Measurements from ENCODE around the gene B9D1. TPM values are rescaled to one million over a fixed set of nuclear protein-coding genes. Genes with fewer than 3 reads are reported as not detected.

B9D1 gene
- total RNA-seq, 2 donors from 2014 or later = 37.7 to 42.8 TPM

DNA sequence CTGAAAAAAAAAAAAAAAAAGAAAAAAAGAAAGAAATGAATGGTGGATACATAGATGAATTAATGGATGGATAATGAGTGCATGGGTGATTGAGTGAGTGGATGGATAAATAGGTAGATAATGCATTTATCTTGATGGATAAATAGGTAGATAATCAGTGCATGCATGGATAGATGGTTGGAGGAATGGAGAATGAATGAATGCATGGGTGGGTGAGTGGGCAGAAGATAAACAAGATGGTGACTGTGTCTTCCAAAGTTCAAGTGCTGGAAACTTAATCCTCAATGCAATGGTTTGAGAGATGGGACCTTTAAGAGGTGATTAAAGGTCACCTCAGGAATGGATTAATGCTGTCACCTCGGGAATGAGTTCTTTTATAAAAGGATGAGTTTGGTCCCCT is 41.7 kb upstream of the B9D1 start:
- no peaks in the 10 kb centered on the region for H3K27me3 Mint-ChIP-seq (ENCODE audit: insufficient read depth)
- 88 to 100% methylated on average over 1 of the region's 1 CpG for WGBS, 2 experiments (ENCODE audit: insufficient coverage in 1 of 2, insufficient read length in 1 of 2)
- Histone ChIP-seq H3K9me3 (ENCODE audit: control insufficient read depth, low read length) (no peaks in the 10 kb centered on the region), H3K9ac (ENCODE audit: extremely low read depth, low read length, poor library complexity, severe bottlenecking) (no peak overlapping the region), H3K27ac (ENCODE audit: low read depth, low read length) (no peak overlapping the region), H3K4me3 (ENCODE audit: low read length) (no peak overlapping the region), H3K36me3 (ENCODE audit: control insufficient read depth, insufficient read depth, low read length) (no peaks in the 10 kb centered on the region), H3K27me3 (ENCODE audit: control insufficient read depth, insufficient read depth, low read length, poor library complexity, severe bottlenecking) (no peaks in the 10 kb centered on the region), H3K4me1 (ENCODE audit: control insufficient read depth, insufficient read depth, low read length) (peaks cover 8% of the 10 kb centered on the region)
- no peaks in the 10 kb centered on the region for H3K36me3 Mint-ChIP-seq (ENCODE audit: low read depth)
- H3K4me3 Mint-ChIP-seq = no peak overlapping the region
- H3K9me3 Mint-ChIP-seq = no peaks in the 10 kb centered on the region
- TF ChIP-seq, protein P1, sequence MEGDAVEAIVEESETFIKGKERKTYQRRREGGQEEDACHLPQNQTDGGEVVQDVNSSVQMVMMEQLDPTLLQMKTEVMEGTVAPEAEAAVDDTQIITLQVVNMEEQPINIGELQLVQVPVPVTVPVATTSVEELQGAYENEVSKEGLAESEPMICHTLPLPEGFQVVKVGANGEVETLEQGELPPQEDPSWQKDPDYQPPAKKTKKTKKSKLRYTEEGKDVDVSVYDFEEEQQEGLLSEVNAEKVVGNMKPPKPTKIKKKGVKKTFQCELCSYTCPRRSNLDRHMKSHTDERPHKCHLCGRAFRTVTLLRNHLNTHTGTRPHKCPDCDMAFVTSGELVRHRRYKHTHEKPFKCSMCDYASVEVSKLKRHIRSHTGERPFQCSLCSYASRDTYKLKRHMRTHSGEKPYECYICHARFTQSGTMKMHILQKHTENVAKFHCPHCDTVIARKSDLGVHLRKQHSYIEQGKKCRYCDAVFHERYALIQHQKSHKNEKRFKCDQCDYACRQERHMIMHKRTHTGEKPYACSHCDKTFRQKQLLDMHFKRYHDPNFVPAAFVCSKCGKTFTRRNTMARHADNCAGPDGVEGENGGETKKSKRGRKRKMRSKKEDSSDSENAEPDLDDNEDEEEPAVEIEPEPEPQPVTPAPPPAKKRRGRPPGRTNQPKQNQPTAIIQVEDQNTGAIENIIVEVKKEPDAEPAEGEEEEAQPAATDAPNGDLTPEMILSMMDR (conservative IDR thresholded peaks at IDR 0.05) = no peak
- DNase-seq = no peak
- peaks cover 12% of the 10 kb centered on the region for H3K4me1 Mint-ChIP-seq
- no peak overlapping the region for H3K27ac Mint-ChIP-seq

DNA sequence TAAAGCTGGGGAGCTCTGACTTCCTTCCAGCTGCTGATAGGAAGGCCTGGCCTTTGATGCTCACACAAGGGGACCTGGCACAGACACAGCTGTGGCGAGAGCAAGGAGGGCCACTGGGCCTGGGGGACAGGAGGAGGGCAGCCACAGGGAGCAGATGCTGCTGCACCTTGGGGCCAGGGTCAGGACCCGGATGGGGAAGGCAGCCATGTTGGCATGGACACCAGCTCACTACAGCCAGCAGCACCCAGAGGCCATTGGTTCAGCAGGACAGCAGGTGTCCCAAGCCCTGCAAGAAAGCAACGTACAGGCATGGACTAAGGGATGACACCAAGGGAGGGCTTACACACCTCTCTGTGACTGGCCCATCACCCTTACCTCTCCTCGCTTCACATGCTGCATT is 40.5 kb upstream of the B9D1 start:
- Mint-ChIP-seq H3K27ac (no peak overlapping the region), H3K27me3 (ENCODE audit: insufficient read depth) (no peaks in the 10 kb centered on the region), H3K4me1 (peaks cover 16% of the 10 kb centered on the region), H3K9me3 (no peaks in the 10 kb centered on the region), H3K4me3 (no peak overlapping the region), H3K36me3 (ENCODE audit: low read depth) (no peaks in the 10 kb centered on the region)
- H3K9me3 ChIP-seq (ENCODE audit: control insufficient read depth, low read length) = no peaks in the 10 kb centered on the region
- no peak overlapping the region for H3K4me3 ChIP-seq (ENCODE audit: low read length)
- no peak overlapping the region for H3K9ac ChIP-seq (ENCODE audit: extremely low read depth, low read length, poor library complexity, severe bottlenecking)
- no peaks in the 10 kb centered on the region for H3K36me3 ChIP-seq (ENCODE audit: control insufficient read depth, insufficient read depth, low read length)
- no peaks in the 10 kb centered on the region for H3K27me3 ChIP-seq (ENCODE audit: control insufficient read depth, insufficient read depth, low read length, poor library complexity, severe bottlenecking)
- H3K27ac ChIP-seq (ENCODE audit: low read depth, low read length) = no peak overlapping the region
- peaks cover 8% of the 10 kb centered on the region for H3K4me1 ChIP-seq (ENCODE audit: control insufficient read depth, insufficient read depth, low read length)
- 92% methylated on average over 2 to 4 of the region's 4 CpGs for WGBS, 2 experiments (ENCODE audit: insufficient coverage in 1 of 2, insufficient read length in 1 of 2)
- DNase-seq = no peak
- TF ChIP-seq, protein P1 (conservative IDR thresholded peaks at IDR 0.05) = no peak

DNA sequence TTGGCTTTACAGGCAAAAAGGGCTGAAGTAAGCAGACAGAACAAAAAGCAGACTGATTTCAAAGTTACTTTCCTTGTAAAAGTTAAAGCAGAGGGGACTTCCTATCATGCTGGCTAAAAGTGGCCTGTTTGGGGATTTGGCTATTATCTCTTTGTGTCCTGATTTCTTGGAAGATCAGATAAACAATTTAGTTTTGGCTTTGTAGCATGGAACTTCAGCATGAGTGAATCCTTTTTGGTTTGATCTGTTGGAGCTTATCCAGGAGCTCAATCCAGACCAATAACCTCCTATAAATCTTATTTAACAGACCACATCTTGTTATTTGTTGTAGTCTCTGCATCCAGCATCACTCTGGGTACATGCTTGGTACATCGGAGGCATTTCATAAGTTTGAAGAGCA is 39.6 kb upstream of the B9D1 start:
- no peaks in the 10 kb centered on the region for H3K27me3 ChIP-seq (ENCODE audit: control insufficient read depth, insufficient read depth, low read length, poor library complexity, severe bottlenecking)
- no peak for DNase-seq
- H3K4me1 ChIP-seq (ENCODE audit: control insufficient read depth, insufficient read depth, low read length) = peaks cover 8% of the 10 kb centered on the region
- H3K9ac ChIP-seq (ENCODE audit: extremely low read depth, low read length, poor library complexity, severe bottlenecking) = no peak overlapping the region
- no peak overlapping the region for H3K27ac Mint-ChIP-seq
- peaks cover 19% of the 10 kb centered on the region for H3K4me1 Mint-ChIP-seq
- no peak overlapping the region for H3K4me3 Mint-ChIP-seq
- no peaks in the 10 kb centered on the region for H3K9me3 Mint-ChIP-seq
- H3K9me3 ChIP-seq (ENCODE audit: control insufficient read depth, low read length) = no peaks in the 10 kb centered on the region
- H3K27ac ChIP-seq (ENCODE audit: low read depth, low read length) = no peak overlapping the region
- H3K36me3 Mint-ChIP-seq (ENCODE audit: low read depth) = no peaks in the 10 kb centered on the region
- TF ChIP-seq, protein P1 (conservative IDR thresholded peaks at IDR 0.05) = no peak
- no peak overlapping the region for H3K4me3 ChIP-seq (ENCODE audit: low read length)
- H3K36me3 ChIP-seq (ENCODE audit: control insufficient read depth, insufficient read depth, low read length) = no peaks in the 10 kb centered on the region
- H3K27me3 Mint-ChIP-seq (ENCODE audit: insufficient read depth) = no peaks in the 10 kb centered on the region
- WGBS, 2 experiments (ENCODE audit: insufficient coverage in 1 of 2, insufficient read length in 1 of 2) = 95 to 100% methylated on average over 1 of the region's 1 CpG
